Heart left ventricle (tissue), 13 donors: ENCODE measurements around the gene PHLPP2.

Source experiments
- POLR2A ChIP-seq, 2 donors: fragments of 450-650 bp; IDR thresholded peaks; one replicate each; pipeline ENCODE4 v1.6.1; 2017; ENCODE audit warnings: antibody characterized with exemption in 2 of 2, mild to moderate bottlenecking in 2 of 2, moderate library complexity in 2 of 2
- TF ChIP-seq, protein P1 (sequence below), 12 donors: fragments of 200-600 bp; sonication (generic) in 4 of 12; IDR thresholded peaks; one replicate each; pipeline versions ENCODE4 v1.5.0 to v1.8.0; 2018 to 2022; ENCODE audit warnings: antibody characterized with exemption in 12 of 12, mild to moderate bottlenecking in 5 of 12
- donor health status: ischemic (EF 13 %, LVEDD 7.1; RV severe dilation, severe dysfunction).
- donor health status: DM: no; HTN: yes; CAD: no.
- donor health status: DM: no; HTN: no; CAD: no.
- donor health status: ischemic (EF 25% LVEDD 6.9; RV normal size, moderate dysfunction).
- donor health status: ischemic (EF 25% LVEDD 5.7; RV mildly dilated, moderate dysfunction).
- donor health status: ischemic (EF 35%, LVEDD 5.7; RV mildly dilated, moderate dysfunction).
- donor health status: nonischemic (EF 11% LVEDD 7.7; RV severe dilation, severe dysfunction).
- donor health status: DM: yes; HTN: yes; CAD: no.
- donor health status: PGD.
- donor health status: ischemic (EF 29% LVEDD 5.4; RV normal size, mild dysfunction).
- donor health status: nonischemic (EF 23%, LVEDD 6.1; RV moderate dilation, normal function).

GRCh38 chr16:71666928-71667707 lies 57.4 kb downstream of the PHLPP2 start:
- TF ChIP-seq, protein P1, sequence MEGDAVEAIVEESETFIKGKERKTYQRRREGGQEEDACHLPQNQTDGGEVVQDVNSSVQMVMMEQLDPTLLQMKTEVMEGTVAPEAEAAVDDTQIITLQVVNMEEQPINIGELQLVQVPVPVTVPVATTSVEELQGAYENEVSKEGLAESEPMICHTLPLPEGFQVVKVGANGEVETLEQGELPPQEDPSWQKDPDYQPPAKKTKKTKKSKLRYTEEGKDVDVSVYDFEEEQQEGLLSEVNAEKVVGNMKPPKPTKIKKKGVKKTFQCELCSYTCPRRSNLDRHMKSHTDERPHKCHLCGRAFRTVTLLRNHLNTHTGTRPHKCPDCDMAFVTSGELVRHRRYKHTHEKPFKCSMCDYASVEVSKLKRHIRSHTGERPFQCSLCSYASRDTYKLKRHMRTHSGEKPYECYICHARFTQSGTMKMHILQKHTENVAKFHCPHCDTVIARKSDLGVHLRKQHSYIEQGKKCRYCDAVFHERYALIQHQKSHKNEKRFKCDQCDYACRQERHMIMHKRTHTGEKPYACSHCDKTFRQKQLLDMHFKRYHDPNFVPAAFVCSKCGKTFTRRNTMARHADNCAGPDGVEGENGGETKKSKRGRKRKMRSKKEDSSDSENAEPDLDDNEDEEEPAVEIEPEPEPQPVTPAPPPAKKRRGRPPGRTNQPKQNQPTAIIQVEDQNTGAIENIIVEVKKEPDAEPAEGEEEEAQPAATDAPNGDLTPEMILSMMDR (IDR thresholded peaks at IDR 0.05) = no peak
- TF ChIP-seq POLR2A (IDR thresholded peaks at IDR 0.05) = no peak
